OCI-LY7 (cell line): ENCODE data around the gene NHLRC4. TPM values are rescaled to one million over a fixed set of nuclear protein-coding genes. Genes with fewer than 3 reads are reported as not detected.

ENCODE experiments used
- BruUV-seq: library from RNA; stranded (reverse); fragments of 400-500 nt; replicated peaks from 2 replicates; lab custom pipeline; 2021; lab: Mats Ljungman, UMichigan
- CTCF ChIA-PET: fragments of 300-600 bp; sonication (Branson Sonifier 250); formaldehyde crosslinking; loops from one replicate; lab custom pipeline; 2022; ENCODE audit warnings: antibody characterized with exemption; ENCODE audit not compliant: unreplicated experiment; lab: Charles Lee
- POLR2A ChIA-PET: fragments of 300-600 bp; sonication (Branson Sonifier 250); formaldehyde crosslinking; loops from one replicate; lab custom pipeline; 2022; ENCODE audit warnings: antibody characterized with exemption; lab: Charles Lee
- DNase-seq: peaks from one replicate; pipeline ENCODE4 v3.0.0-alpha.2; 2015; ENCODE audit warnings: low spot score
- H2AFZ ChIP-seq: fragments of 200-600 bp; sonication (generic), shearing (Covaris generic); 2 replicates; pipeline ENCODE4 v1.6.1; 2014; ENCODE audit warnings: mild to moderate bottlenecking, antibody characterized with exemption, low read length, moderate library complexity
- H3K27ac ChIP-seq: fragments of 200-600 bp; sonication (generic); 2 replicates; pipeline ENCODE4 v1.5.1; 2014; ENCODE audit warnings: mixed run types, low read depth, mild to moderate bottlenecking, moderate library complexity, low read length, inconsistent platforms; ENCODE audit not compliant: poor library complexity, severe bottlenecking
- H3K36me3 ChIP-seq: fragments of 200-600 bp; sonication (generic); 2 replicates; pipeline ENCODE4 v1.6.1; 2014; ENCODE audit warnings: mild to moderate bottlenecking, antibody characterized with exemption, low read length, moderate library complexity, mixed read lengths; ENCODE audit not compliant: insufficient read depth
- H3K4me1 ChIP-seq: fragments of 200-600 bp; sonication (generic); 2 replicates; pipeline ENCODE4 v1.5.1; 2014; ENCODE audit warnings: mild to moderate bottlenecking, low read length; ENCODE audit not compliant: insufficient read depth, poor library complexity, severe bottlenecking
- H3K4me2 ChIP-seq: fragments of 200-600 bp; sonication (generic); 2 replicates; pipeline ENCODE4 v1.6.1; 2014; ENCODE audit warnings: mild to moderate bottlenecking, low read length
- H3K4me3 ChIP-seq: fragments of 200-600 bp; sonication (generic); 2 replicates; pipeline ENCODE4 v1.5.1; 2014; ENCODE audit warnings: mild to moderate bottlenecking, low read depth, low read length; ENCODE audit not compliant: poor library complexity, severe bottlenecking
- H3K79me2 ChIP-seq: fragments of 200-600 bp; sonication (generic); 2 replicates; pipeline ENCODE4 v1.6.1; 2016; ENCODE audit warnings: low read depth, mild to moderate bottlenecking, low read length, moderate library complexity, mixed read lengths; ENCODE audit not compliant: insufficient read depth
- H3K9me2 ChIP-seq: fragments of 200-600 bp; sonication (generic); 2 replicates; pipeline ENCODE4 v1.6.1; 2016; ENCODE audit warnings: mild to moderate bottlenecking, low read length, mixed read lengths; ENCODE audit not compliant: insufficient read depth
- H3K9me3 ChIP-seq: fragments of 200-600 bp; sonication (generic); 2 replicates; pipeline ENCODE4 v1.6.1; 2014; ENCODE audit warnings: mild to moderate bottlenecking, mixed run types, low read length, mixed read lengths
- H4K20me1 ChIP-seq: fragments of 200-600 bp; sonication (generic); 2 replicates; pipeline ENCODE4 v1.6.1; 2014; ENCODE audit warnings: mild to moderate bottlenecking, antibody characterized with exemption, low read length, moderate library complexity, mixed read lengths; ENCODE audit not compliant: insufficient read depth
- EZH2phosphoT487 ChIP-seq: fragments of 200-600 bp; sonication (generic); IDR thresholded peaks from 2 replicates; pipeline ENCODE4 v1.6.1; 2018; ENCODE audit warnings: low read depth, borderline replicate concordance, mild to moderate bottlenecking, mixed run types, antibody characterized with exemption, low read length, moderate library complexity, mixed read lengths
- intact Hi-C: fragments of 100-400 bp; cut with micrococcal nuclease; formaldehyde crosslinking; loops from one replicate; pipeline ENCODE4 v1.10.0; 2022; ENCODE audit not compliant: unreplicated experiment
- total RNA-seq, 2 experiments: library from RNA; depleted of rRNA in 1 of 2; stranded (reverse); fragments of >200 nt in 1 of 2; shearing (Covaris generic) in 1 of 2; gene quantifications; 2 replicates each; pipeline ENCODE4 v1.2.3, GENCODE V29; 2014 to 2022
- TF ChIP-seq, protein P1 (sequence below): fragments of 200-600 bp; sonication (generic); conservative IDR thresholded peaks from 2 replicates; pipeline ENCODE4 v1.5.1; 2014; ENCODE audit warnings: mild to moderate bottlenecking, antibody characterized with exemption, low read length, moderate library complexity, mixed read lengths

Gene NHLRC4
- total RNA-seq, 2 experiments from 2014 or later, result 2.5 to 3.7 TPM

DNA sequence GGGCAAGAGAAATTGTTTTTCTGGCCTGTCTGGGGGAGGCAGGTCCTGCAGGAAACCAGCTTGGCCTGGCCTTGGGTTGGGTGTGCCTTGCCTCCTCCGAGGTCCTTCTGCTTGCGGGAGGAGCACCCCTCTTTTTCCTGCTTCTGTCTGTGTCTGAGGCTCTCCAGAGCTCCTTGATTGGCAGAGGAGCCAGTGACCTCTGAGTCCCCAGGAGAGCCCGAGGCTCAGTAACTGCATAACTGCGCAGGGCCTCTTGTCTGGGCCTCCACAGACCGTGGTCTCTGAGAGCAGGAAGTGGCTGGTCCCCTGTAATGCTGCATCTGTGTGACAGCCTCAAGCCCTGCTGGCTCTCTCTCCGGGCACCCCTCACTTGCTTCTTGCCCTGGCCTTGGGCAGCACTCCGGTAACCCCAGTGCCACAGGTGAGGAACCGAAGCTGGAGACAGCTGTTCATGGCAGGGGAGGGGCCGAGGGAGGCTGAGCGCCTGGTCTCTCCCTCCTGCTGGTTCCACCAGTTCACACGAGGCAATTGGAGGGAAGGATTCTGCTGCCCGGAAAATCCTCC lies 37.7 kb upstream of the NHLRC4 start:
- H3K36me3 ChIP-seq, result peaks cover 13% of the 10 kb centered on the region; the same call in 1 of the 2 replicates
- TF ChIP-seq, protein P1, sequence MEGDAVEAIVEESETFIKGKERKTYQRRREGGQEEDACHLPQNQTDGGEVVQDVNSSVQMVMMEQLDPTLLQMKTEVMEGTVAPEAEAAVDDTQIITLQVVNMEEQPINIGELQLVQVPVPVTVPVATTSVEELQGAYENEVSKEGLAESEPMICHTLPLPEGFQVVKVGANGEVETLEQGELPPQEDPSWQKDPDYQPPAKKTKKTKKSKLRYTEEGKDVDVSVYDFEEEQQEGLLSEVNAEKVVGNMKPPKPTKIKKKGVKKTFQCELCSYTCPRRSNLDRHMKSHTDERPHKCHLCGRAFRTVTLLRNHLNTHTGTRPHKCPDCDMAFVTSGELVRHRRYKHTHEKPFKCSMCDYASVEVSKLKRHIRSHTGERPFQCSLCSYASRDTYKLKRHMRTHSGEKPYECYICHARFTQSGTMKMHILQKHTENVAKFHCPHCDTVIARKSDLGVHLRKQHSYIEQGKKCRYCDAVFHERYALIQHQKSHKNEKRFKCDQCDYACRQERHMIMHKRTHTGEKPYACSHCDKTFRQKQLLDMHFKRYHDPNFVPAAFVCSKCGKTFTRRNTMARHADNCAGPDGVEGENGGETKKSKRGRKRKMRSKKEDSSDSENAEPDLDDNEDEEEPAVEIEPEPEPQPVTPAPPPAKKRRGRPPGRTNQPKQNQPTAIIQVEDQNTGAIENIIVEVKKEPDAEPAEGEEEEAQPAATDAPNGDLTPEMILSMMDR, result no peak
- no peak for TF ChIP-seq EZH2phosphoT487
- peaks cover 46% of the 10 kb centered on the region for H3K79me2 ChIP-seq
- intact Hi-C loops, result no loop called here
- peaks cover 24% of the 10 kb centered on the region for H3K4me1 ChIP-seq
- peak overlapping the region; percentile 92 for H3K4me3 ChIP-seq
- ChIA-PET CTCF (no interaction called here), POLR2A (no interaction called here)
- H3K27ac ChIP-seq, result peak overlapping the region; percentile 15
- DNase-seq, result peak; percentile 40
- H3K4me2 ChIP-seq, result peak overlapping the region; percentile 92
- H4K20me1 ChIP-seq, result no peaks in the 10 kb centered on the region
- H3K9me2 ChIP-seq, result no peaks in the 10 kb centered on the region
- H3K9me3 ChIP-seq, result no peaks in the 10 kb centered on the region
- H2AFZ ChIP-seq, result no peak overlapping the region
- no TSS peak for BruUV-seq

DNA sequence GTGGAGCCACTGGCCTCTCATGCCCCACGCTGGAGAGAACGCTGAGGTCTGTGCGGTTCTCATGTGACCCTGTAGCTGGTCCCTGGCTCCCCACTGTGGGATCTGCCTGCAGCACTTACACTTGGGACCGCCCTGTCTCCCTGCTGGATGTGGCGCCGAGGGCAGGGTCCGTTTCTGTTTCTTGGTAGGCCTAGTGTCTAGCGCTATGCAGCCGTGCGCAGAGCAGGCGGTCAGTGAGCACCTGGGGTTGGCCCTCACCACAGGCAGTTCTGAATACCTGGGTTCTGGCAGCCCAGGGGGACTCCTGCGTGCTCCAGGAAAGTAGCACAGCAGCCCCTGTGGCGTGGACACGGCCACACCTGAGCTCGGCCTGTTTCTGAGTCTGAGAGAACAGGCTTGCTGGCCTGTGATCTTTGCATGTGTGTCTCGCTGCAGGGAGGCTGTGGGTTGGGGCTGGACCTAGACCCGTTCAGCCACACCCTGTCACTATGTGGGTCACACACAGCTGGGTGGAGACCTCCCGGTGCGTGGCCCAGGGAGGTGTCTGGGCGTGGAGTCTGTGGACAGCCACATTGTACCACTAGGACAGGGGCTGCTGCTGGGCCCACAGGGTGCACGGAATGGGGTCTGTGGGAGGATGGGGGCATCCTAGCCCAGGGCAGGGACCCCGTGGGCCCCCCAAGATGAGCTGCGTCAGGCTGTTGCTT lies 36.5 kb upstream of the NHLRC4 start:
- Histone ChIP-seq H3K36me3 (0 out of 2 replicates have a peak, but pooled peaks cover 9% of the 10 kb centered on the region), H3K9me2 (no peaks in the 10 kb centered on the region), H3K4me1 (peaks cover 21% of the 10 kb centered on the region), H3K9me3 (no peaks in the 10 kb centered on the region), H2AFZ (no peak overlapping the region), H4K20me1 (no peaks in the 10 kb centered on the region), H3K4me3 (no peak overlapping the region), H3K79me2 (peaks cover 46% of the 10 kb centered on the region), H3K27ac (no peak overlapping the region), H3K4me2 (no peak overlapping the region)
- BruUV-seq, result no TSS peak
- ChIA-PET POLR2A (no interaction called here), CTCF (no interaction called here)
- DNase-seq, result no peak
- intact Hi-C loops, result no loop called here
- TF ChIP-seq, protein P1, result no peak
- TF ChIP-seq EZH2phosphoT487, result no peak
